Stimulated activated CD8-positive, alpha-beta memory T cell treated with anti-CD3 and anti-CD28 coated beads, Interleukin-4, amount 100 ng/mL, for 4 hours (primary cell): ENCODE results near the gene RPUSD1.
"Not testable (repeated sequence)": the region's sequence is repeated elsewhere in the genome, so short reads cannot be mapped to it uniquely, and the experiment has no call there.

Source experiments
- DNase-seq, 2 donors: peaks; one replicate each; pipeline ENCODE4 v3.0.0-alpha.2; 2020; ENCODE audit warnings: low read depth in 2 of 2, low spot score in 1 of 2

RPUSD1 gene

GRCh38 chr16:751152-752006 lies 36.8 kb downstream of the RPUSD1 start:
- DNase-seq = no peak

DNA sequence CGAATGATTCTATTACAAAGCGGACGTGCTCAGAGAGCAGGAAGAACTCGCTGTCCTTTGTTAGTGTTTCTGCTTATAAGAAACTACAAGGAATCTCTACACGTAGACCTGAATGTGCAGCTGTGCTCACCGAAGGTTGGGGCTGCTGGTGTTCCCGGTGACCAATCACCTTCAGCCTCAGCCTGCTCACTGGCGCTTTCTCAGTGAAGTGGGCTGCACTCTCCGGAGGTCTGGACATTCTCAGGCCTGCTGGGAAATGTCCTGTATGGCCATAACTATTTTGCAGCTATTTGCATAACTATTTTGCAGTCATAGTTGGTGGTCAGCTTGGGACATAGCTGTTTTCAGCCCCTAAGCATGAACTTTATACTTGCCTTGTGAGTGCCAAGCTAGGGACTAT lies 37.7 kb downstream of the RPUSD1 start:
- DNase-seq = no peak

GRCh38 chr16:749010-749409 lies 39.2 kb downstream of the RPUSD1 start:
- DNase-seq = no peak

DNA sequence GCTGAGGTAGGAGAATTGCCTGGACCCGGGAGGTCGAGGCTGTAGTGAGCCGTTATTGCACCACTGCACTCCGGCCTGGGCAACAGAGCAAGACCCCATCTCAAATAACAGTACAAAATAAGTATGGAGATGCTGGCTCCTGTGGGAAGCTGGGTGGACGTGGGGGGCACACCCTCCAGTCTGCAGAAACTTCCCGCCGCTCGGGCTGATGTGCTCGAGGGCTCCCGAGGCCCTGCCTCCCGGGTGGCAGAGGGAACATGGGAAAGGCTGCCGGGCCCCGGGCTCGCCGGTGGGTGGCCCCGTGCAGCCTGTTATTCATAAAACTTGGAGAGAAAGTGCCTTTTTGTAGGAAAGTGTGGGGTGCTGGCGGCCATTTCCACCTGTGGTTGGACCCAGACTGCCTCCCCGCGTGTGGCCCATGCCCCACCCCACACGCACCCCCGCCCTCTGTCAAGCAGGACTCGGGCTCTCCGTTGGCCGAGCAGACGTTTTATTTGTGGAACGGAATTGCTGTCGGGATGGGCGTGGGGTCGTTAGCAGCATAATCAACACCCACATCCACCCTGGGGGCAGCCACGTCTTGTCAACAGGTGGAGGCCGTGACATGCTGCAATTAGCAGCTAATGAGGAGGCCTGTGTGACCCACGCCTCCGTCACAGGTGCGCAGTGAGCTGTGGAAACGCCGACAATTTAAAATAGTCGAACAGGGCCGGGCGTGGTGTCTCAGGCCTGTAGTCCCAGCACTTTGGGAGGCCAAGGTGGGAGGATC lies 40.0 kb downstream of the RPUSD1 start:
- no peak for DNase-seq

DNA sequence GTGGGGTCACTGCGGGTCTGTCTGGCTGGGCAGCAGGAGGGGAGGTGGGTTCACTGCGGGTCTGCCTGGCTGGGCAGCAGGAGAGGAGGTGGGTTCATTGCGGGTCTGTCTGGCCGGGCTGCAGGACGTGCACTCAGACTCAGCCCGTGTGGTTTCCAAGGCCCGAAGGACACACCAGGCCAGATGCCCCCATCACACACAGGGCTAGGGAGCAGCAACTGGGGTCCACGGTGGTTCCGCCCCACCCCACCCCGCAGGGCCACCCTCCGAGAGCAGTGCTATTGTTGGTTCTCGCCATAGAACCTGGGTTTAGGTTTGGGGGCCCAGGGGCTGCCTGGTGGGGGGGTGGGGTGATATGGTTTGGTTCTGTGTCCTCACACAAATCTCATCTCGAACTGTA lies 41.5 kb downstream of the RPUSD1 start:
- DNase-seq = no peak

GRCh38 chr16:745739-746138 lies 42.4 kb downstream of the RPUSD1 start:
- no peak for DNase-seq

DNA sequence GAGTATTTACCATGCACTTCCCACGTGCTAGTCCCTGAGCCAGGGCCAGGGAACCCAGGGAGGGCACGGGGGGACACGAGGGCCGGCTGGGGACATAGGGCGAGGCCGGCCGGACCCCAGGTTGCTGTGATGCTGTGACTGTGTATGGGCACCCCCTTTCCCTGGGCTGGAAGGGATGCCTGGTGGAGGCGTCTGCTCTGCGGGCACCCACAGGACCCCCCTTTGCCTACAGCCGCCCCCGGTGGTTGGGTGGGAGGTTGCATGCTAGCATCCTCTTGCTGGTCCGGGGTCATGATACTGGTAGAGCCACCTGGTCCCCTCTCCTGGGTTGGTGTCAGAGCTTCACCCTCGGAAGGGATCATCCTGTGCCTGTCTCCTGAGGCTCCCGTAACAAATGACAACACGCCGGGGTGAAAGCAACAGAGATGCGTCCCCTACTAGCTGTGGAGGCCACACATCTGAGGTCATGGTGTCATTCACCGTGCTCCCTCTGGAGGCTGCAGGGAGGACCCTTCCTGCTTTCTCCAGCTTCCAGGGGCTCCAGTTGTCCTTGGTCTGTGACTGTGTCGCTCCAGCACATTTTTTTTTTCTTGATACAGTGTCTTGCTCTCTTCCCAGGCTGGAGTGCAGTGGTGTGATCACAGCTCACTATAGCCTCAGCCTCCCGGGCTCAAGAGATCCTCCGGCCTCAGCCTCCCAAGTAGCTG lies 44.2 kb downstream of the RPUSD1 start:
- no peak for DNase-seq

GRCh38 chr16:742894-743293 lies 45.3 kb downstream of the RPUSD1 start:
- not testable (repeated sequence) for DNase-seq

DNA sequence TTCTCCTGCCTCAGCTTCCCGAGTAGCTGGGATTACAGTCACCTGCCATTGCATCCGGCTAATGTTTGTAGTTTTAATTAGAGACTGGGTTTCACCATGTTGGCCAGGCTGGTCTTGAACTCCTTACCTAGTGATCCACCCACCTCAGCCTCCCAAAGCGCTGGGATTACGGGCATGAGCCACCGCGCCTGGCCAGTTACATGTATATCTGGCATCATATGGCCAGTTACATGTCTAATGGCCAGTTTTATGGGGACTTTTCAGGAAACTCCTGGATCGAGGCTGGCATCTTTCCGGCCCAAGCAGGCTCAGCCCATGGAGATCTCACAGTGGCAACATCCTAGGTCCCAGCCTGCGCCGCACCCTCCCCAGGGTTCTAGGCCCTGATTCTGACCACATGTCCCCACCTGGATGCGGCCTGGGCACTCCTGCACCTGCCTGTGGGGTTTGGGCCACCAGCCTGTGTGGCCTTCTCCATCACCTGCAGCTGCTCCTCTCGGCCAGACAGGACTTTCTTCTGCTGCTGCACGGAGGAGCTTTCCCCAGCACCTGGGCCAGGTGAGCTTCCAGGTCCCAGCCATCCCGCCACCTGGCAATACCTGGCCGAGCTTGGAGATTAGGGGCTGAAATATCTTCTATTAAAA lies 46.1 kb downstream of the RPUSD1 start:
- no peak for DNase-seq

DNA sequence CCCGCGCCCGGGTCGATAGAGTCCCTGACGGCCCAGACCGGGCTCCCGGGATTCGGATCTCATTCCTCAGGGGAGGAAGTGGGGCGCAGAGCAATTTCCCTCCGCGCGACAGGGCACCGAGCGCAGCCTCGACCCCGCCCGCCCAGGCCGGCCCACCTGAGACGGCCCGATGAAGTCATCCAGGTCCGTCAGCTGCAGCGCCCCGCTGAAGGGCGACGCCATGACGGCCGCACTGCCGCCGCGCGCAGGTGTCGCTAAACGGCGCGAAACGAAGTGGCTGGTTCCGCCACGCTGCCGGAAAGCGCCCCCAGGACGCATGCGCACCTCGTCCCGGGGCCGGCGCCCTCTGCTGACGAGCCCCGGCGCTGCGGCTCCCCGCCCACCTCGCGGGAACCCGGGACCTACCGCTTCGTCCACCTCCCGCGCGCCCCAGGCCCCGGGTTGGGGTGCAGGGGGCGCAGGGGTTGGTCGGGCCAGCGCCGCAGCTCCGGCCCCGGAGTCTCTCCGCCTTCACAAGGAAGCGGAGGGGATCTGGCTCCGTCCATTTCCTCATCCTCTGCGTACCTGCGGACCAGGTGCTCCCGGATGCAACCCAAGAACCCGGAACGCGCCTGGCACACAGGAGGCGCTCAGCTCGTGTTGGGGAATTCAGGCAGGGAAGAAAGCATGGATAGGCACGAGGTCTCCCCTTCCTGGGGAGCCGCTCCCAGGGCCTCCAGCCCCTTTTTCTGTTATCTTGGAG lies 47.2 kb downstream of the RPUSD1 start, which contains the start of gene CIAO3:
TSS of gene CIAO3 (minus strand) at position 234 of the 742 bp plus-strand sequence. CDS start at position 222, 12 bp downstream.
- peak; percentile 83 to 85 for DNase-seq

DNA sequence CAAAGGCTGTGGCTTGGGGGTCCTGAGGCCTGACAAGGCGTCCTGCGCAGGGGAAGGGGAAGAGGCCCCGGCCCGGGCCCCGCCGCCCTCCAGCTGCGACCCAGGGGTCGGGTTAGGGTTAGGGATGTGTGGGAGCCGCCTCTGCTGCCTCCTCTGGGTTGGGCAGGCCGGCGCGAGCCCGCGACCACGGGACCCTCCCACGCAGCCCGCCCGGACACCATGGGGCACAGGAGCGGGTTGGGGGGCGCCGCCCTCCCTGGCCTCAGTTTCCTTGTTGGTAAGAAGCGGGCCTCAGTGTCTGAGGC lies 47.8 kb downstream of the RPUSD1 start:
- DNase-seq = no peak

GRCh38 chr16:739560-740458 lies 48.4 kb downstream of the RPUSD1 start:
- DNase-seq = no peak

GRCh38 chr16:736936-737481 lies 51.2 kb downstream of the RPUSD1 start:
- DNase-seq = no peak

DNA sequence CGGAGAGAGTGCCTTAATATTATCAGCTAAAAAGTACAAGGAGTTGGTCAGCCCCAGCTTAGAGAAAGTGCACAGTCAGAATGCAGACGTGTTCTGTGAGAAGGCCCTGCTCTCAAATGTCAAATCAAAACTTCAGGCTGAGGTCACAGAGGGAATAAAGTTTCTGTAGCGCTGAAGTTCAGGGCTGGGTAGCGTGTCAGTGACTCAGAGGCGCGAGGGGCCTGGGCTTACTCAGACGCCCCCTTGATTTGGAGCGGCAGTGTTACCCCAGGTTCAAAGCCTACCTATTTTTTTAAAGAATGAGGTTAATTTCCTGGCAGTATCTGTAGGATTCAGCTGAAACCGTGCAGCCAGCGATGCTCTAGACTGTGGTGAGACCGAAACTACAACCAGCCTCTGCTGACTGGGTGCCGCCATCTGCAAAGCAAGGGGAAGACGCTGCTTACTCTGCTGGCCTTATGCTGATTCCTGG lies 52.2 kb downstream of the RPUSD1 start:
- DNase-seq = no peak

- DNase-seq = no peak
These were observed 53.0 kb downstream of the RPUSD1 start for GRCh38 chr16:734981-735881.
